ENCODE data around the gene PTPRT.

The PTPRT gene

GRCh38 chr20:42191140-42191860 lies 998.4 kb downstream of the PTPRT start:
- DNase-seq (ENCODE audit: low spot score), result no peak

- no peak for DNase-seq (ENCODE audit: low spot score)
Measured at GRCh38 chr20:42190084-42190483, 999.6 kb downstream of the PTPRT start.

- DNase-seq (ENCODE audit: low spot score), result no peak
Measured at GRCh38 chr20:42186337-42186736, 1003.4 kb downstream of the PTPRT start.

- DNase-seq (ENCODE audit: low spot score), result no peak
Measured at GRCh38 chr20:42183147-42183546, 1006.6 kb downstream of the PTPRT start.

- no peak for DNase-seq (ENCODE audit: low spot score)
Measured at GRCh38 chr20:42181064-42181463, 1008.6 kb downstream of the PTPRT start.

- no peak for DNase-seq (ENCODE audit: low spot score)
Measured at GRCh38 chr20:42179768-42180167, 1009.9 kb downstream of the PTPRT start.

GRCh38 chr20:42173440-42173839 lies 1016.3 kb downstream of the PTPRT start:
- no peak for DNase-seq (ENCODE audit: low spot score)

GRCh38 chr20:42164121-42164890 lies 1025.4 kb downstream of the PTPRT start:
- DNase-seq (ENCODE audit: low spot score), result no peak

- DNase-seq (ENCODE audit: low spot score), result no peak
Measured at GRCh38 chr20:42161228-42161829, 1028.4 kb downstream of the PTPRT start.

GRCh38 chr20:42159808-42160207 lies 1029.9 kb downstream of the PTPRT start:
- no peak for DNase-seq (ENCODE audit: low spot score)

GRCh38 chr20:42158272-42158671 lies 1031.4 kb downstream of the PTPRT start:
- DNase-seq (ENCODE audit: low spot score), result no peak

GRCh38 chr20:42155586-42155985 lies 1034.1 kb downstream of the PTPRT start:
- no peak for DNase-seq (ENCODE audit: low spot score)

GRCh38 chr20:42152575-42152974 lies 1037.1 kb downstream of the PTPRT start:
- DNase-seq (ENCODE audit: low spot score), result no peak

- DNase-seq (ENCODE audit: low spot score), result no peak
Measured at GRCh38 chr20:42150230-42150629, 1039.5 kb downstream of the PTPRT start.

GRCh38 chr20:42138729-42139128 lies 1051.0 kb downstream of the PTPRT start:
- no peak for DNase-seq (ENCODE audit: low spot score)

GRCh38 chr20:42134265-42135098 lies 1055.2 kb downstream of the PTPRT start:
- DNase-seq (ENCODE audit: low spot score), result no peak

- DNase-seq (ENCODE audit: low spot score), result no peak
Measured at GRCh38 chr20:42130810-42131596, 1058.7 kb downstream of the PTPRT start.

- no peak for DNase-seq (ENCODE audit: low spot score)
Measured at GRCh38 chr20:42125426-42125825, 1064.3 kb downstream of the PTPRT start.

GRCh38 chr20:42123981-42124473 lies 1065.7 kb downstream of the PTPRT start:
- no peak for DNase-seq (ENCODE audit: low spot score)

- no peak for DNase-seq (ENCODE audit: low spot score)
Measured at GRCh38 chr20:42118409-42119125, 1071.1 kb downstream of the PTPRT start.

GRCh38 chr20:42118001-42118400 lies 1071.7 kb downstream of the PTPRT start:
- DNase-seq (ENCODE audit: low spot score), result no peak

All from AG08395 (cell line).